Keratinocyte (primary cell): ENCODE results near the gene GNG8. TPM values are rescaled to one million over a fixed set of nuclear protein-coding genes. Genes with fewer than 3 reads are reported as not detected.

ENCODE experiments used
- DNase-seq: peaks from one replicate; pipeline ENCODE4 v3.0.0-alpha.2; 2011; ENCODE audit warnings: low read depth, missing footprints, low spot score
- FAIRE-seq: peaks from 2 replicates; lab custom pipeline; 2011; peaks lifted over from hg19 to GRCh38; lab: Jason Lieb, UNC
- H2AFZ ChIP-seq: 2 replicates; pipeline ENCODE4 v1.6.0; 2012; ENCODE audit warnings: low read length, control low read depth, inconsistent platforms; ENCODE audit not compliant: control insufficient read depth
- H3K27ac ChIP-seq: 2 replicates; pipeline ENCODE4 v1.5.1; 2011; ENCODE audit warnings: low read length; ENCODE audit not compliant: control insufficient read depth, insufficient read depth
- H3K27me3 ChIP-seq: 3 replicates; pipeline ENCODE4 v1.6.0; 2011; ENCODE audit warnings: low read length; ENCODE audit not compliant: control insufficient read depth, insufficient read depth; ENCODE audit errors: extremely low read depth
- H3K36me3 ChIP-seq, 2 experiments: 2 replicates in 1 of 2; 3 replicates in 1 of 2; pipeline ENCODE4 v1.5.1; 2011; ENCODE audit warnings: low read length in 2 of 2, mild to moderate bottlenecking in 1 of 2; ENCODE audit not compliant: control insufficient read depth in 2 of 2, insufficient read depth in 2 of 2; ENCODE audit errors: extremely low read depth in 1 of 2
- H3K4me1 ChIP-seq: 3 replicates; pipeline ENCODE4 v1.5.1; 2011; ENCODE audit warnings: low read length; ENCODE audit not compliant: control insufficient read depth, insufficient read depth; ENCODE audit errors: extremely low read depth
- H3K4me2 ChIP-seq: 3 replicates; pipeline ENCODE4 v1.6.0; 2011; ENCODE audit warnings: low read depth, low read length; ENCODE audit not compliant: control insufficient read depth, insufficient read depth; ENCODE audit errors: extremely low read depth
- H3K4me3 ChIP-seq, 3 experiments: fragments of 200-600 bp in 1 of 3; sonication (generic) in 1 of 3; 2 replicates in 2 of 3; 3 replicates in 1 of 3; pipeline ENCODE4 v1.5.1; 2011 to 2016; ENCODE audit warnings: low read length in 3 of 3, mild to moderate bottlenecking in 3 of 3, control low read depth in 2 of 3, inconsistent platforms in 1 of 3, low read depth in 1 of 3, mixed read lengths in 1 of 3, mixed run types in 1 of 3, moderate library complexity in 1 of 3; ENCODE audit not compliant: control insufficient read depth in 2 of 3, insufficient read depth in 2 of 3; ENCODE audit errors: extremely low read depth in 1 of 3
- H3K79me2 ChIP-seq: 2 replicates; pipeline ENCODE4 v1.6.0; 2012; ENCODE audit warnings: low read length; ENCODE audit not compliant: control insufficient read depth, insufficient read depth
- H3K9ac ChIP-seq: 3 replicates; pipeline ENCODE4 v1.6.0; 2011; ENCODE audit warnings: low read length; ENCODE audit not compliant: control insufficient read depth, insufficient read depth; ENCODE audit errors: extremely low read depth
- H3K9me1 ChIP-seq: 3 replicates; pipeline ENCODE4 v1.6.0; 2011; ENCODE audit warnings: low read length; ENCODE audit not compliant: control insufficient read depth, insufficient read depth; ENCODE audit errors: extremely low read depth
- H3K9me3 ChIP-seq: 2 replicates; pipeline ENCODE4 v1.5.1; 2012; ENCODE audit warnings: low read depth, low read length; ENCODE audit not compliant: control insufficient read depth
- H4K20me1 ChIP-seq: 3 replicates; pipeline ENCODE4 v1.6.0; 2011; ENCODE audit warnings: low read length; ENCODE audit not compliant: control insufficient read depth, insufficient read depth; ENCODE audit errors: extremely low read depth
- CTCF ChIP-seq, 3 experiments: IDR thresholded peaks in 1 of 3; conservative IDR thresholded peaks in 1 of 3; optimal IDR thresholded peaks in 1 of 3; 2 replicates in 2 of 3; 3 replicates in 1 of 3; pipeline versions ENCODE3 to v1.5.1; 2011; ENCODE audit warnings: low read length in 3 of 3, mild to moderate bottlenecking in 3 of 3, moderate library complexity in 2 of 3, control low read depth in 1 of 3, inconsistent platforms in 1 of 3; ENCODE audit not compliant: insufficient read depth in 2 of 3; ENCODE audit errors: extremely low read depth in 1 of 3
- EZH2 ChIP-seq: IDR thresholded peaks from one replicate; pipeline ENCODE4 v1.6.1; 2012; ENCODE audit warnings: inconsistent platforms, mild to moderate bottlenecking, low read length, moderate library complexity
- dilution Hi-C: fragments of 300-500 bp; cut with MboI; formaldehyde crosslinking; loops from one replicate; pipeline ENCODE4 v1.7.0; 2020; ENCODE audit warnings: low sequenced_read_pairs; ENCODE audit not compliant: extremely low pct_ligation_motif_present
- polyA plus RNA-seq, 5 experiments: library from polyadenylated mRNA; depleted of rRNA in 3 of 5; stranded (reverse) in 3 of 5; stranded (forward) in 1 of 5; unstranded in 1 of 5; fragments of >200 nt; gene quantifications; 1 replicate in 1 of 5; 2 replicates in 3 of 5; 3 replicates in 1 of 5; pipeline versions ENCODE4 v1.2.1 to v1.2.3, GENCODE V29; 2011 to 2012; ENCODE audit warnings: missing spikeins in 2 of 5, low read depth in 1 of 5, low replicate concordance in 1 of 5

Gene GNG8
- polyA plus RNA-seq, 1 donor (not counting 4 experiments of a cell fraction or from before 2014, with no cell fraction given) = not detected

- DNase-seq = no peak
- H3K4me1 ChIP-seq = peaks cover 18% of the 10 kb centered on the region
- H4K20me1 ChIP-seq = no peaks in the 10 kb centered on the region
- no peak for TF ChIP-seq EZH2
- TF ChIP-seq CTCF (optimal IDR thresholded peaks at IDR 0.05 in 1 of 3, IDR thresholded peaks at IDR 0.05 in 1 of 3, conservative IDR thresholded peaks at IDR 0.05 in 1 of 3; ENCODE audit: extremely low read depth in 1 of 3, insufficient read depth in 2 of 3, low read length in 3 of 3) = no peak
- no peak overlapping the region for H3K27ac ChIP-seq
- dilution Hi-C loops = no loop called here
- H3K4me2 ChIP-seq = peak overlapping the region; percentile 91
- H2AFZ ChIP-seq = peak overlapping the region; percentile 59
- H3K36me3 ChIP-seq = no peaks in the 10 kb centered on the region
- FAIRE-seq = no peak
- no peaks in the 10 kb centered on the region for H3K79me2 ChIP-seq
- H3K4me3 ChIP-seq = peak overlapping the region; percentile 35 to 78 (median 42)
- H3K9ac ChIP-seq = no peak overlapping the region
- no peaks in the 10 kb centered on the region for H3K9me3 ChIP-seq
- no peaks in the 10 kb centered on the region for H3K9me1 ChIP-seq
- peaks cover 57% of the 10 kb centered on the region for H3K27me3 ChIP-seq
These were observed 3.6 kb upstream of the GNG8 start for GRCh38 chr19:46639358-46640182.

- no peaks in the 10 kb centered on the region for H3K9me3 ChIP-seq
- no peak overlapping the region for H2AFZ ChIP-seq
- TF ChIP-seq CTCF (optimal IDR thresholded peaks at IDR 0.05 in 1 of 3, IDR thresholded peaks at IDR 0.05 in 1 of 3, conservative IDR thresholded peaks at IDR 0.05 in 1 of 3; ENCODE audit: extremely low read depth in 1 of 3, insufficient read depth in 2 of 3, low read length in 3 of 3) (no peak), EZH2 (no peak)
- no peak for DNase-seq
- no peak overlapping the region for H3K27ac ChIP-seq
- H4K20me1 ChIP-seq = no peaks in the 10 kb centered on the region
- no peak overlapping the region for H3K9ac ChIP-seq
- no peak overlapping the region for H3K4me3 ChIP-seq
- H3K79me2 ChIP-seq = no peaks in the 10 kb centered on the region
- no peak overlapping the region for H3K4me2 ChIP-seq
- H3K4me1 ChIP-seq = peaks cover 24% of the 10 kb centered on the region
- peaks cover 69% of the 10 kb centered on the region for H3K27me3 ChIP-seq
- dilution Hi-C loops = no loop called here
- no peaks in the 10 kb centered on the region for H3K36me3 ChIP-seq
- no peak for FAIRE-seq
- H3K9me1 ChIP-seq = no peaks in the 10 kb centered on the region
These were observed 1.2 kb upstream of the GNG8 start for GRCh38 chr19:46637224-46637623.
